A673 (cell line): ENCODE data around the gene FRMPD4. TPM values are rescaled to one million over a fixed set of nuclear protein-coding genes. Genes with fewer than 3 reads are reported as not detected.

ENCODE experiments used
- BruUV-seq: library from RNA; stranded (reverse); fragments of 400-500 nt; replicated peaks from 2 replicates; lab custom pipeline; 2021; lab: Mats Ljungman, UMichigan
- CTCF ChIA-PET: fragments of 300-600 bp; sonication (Branson Sonifier 250); formaldehyde crosslinking; loops from one replicate; lab custom pipeline; 2022; ENCODE audit warnings: antibody characterized with exemption; lab: Charles Lee
- POLR2A ChIA-PET: fragments of 300-600 bp; sonication (Branson Sonifier 250); formaldehyde crosslinking; loops from one replicate; lab custom pipeline; 2022; ENCODE audit warnings: antibody characterized with exemption; ENCODE audit not compliant: low non-redundant PET; lab: Charles Lee
- DNase-seq: peaks from one replicate; pipeline ENCODE4 v3.0.0-alpha.2; 2015; ENCODE audit warnings: low spot score
- H3K27ac ChIP-seq: fragments of 200-600 bp; sonication (generic); 2 replicates; pipeline ENCODE4 v1.5.1; 2016; ENCODE audit warnings: mixed run types, low read depth, mild to moderate bottlenecking, mixed read lengths, antibody characterized with exemption, low read length; ENCODE audit not compliant: poor library complexity, severe bottlenecking
- H3K27me3 ChIP-seq: fragments of 200-600 bp; sonication (generic); replicated peaks from 2 replicates; pipeline ENCODE4 v1.6.1; 2017; ENCODE audit warnings: mixed run types, low read depth, mild to moderate bottlenecking, mixed read lengths, antibody characterized with exemption, low read length; ENCODE audit not compliant: insufficient read depth, poor library complexity
- H3K36me3 ChIP-seq: fragments of 200-600 bp; sonication (generic); 2 replicates; pipeline ENCODE4 v1.6.1; 2016; ENCODE audit warnings: mixed run types, mild to moderate bottlenecking, mixed read lengths, antibody characterized with exemption, low read length; ENCODE audit not compliant: insufficient read depth, poor library complexity, severe bottlenecking
- H3K4me1 ChIP-seq: fragments of 200-600 bp; sonication (generic); 2 replicates; pipeline ENCODE4 v1.6.1; 2017; ENCODE audit warnings: mixed run types, mild to moderate bottlenecking, mixed read lengths, antibody characterized with exemption, low read length; ENCODE audit not compliant: insufficient read depth, poor library complexity, severe bottlenecking
- H3K4me3 ChIP-seq: fragments of 200-600 bp; sonication (generic); 2 replicates; pipeline ENCODE4 v1.5.1; 2016; ENCODE audit warnings: low read depth, mixed run types, mild to moderate bottlenecking, mixed read lengths, low read length; ENCODE audit not compliant: poor library complexity, severe bottlenecking
- H3K9me3 ChIP-seq: fragments of 200-600 bp; sonication (generic); 2 replicates; pipeline ENCODE4 v1.6.1; 2016; ENCODE audit warnings: mixed run types, low read depth, mild to moderate bottlenecking, mixed read lengths, antibody characterized with exemption, low read length; ENCODE audit not compliant: poor library complexity, severe bottlenecking
- CTCF ChIP-seq: fragments of 300-800, 200-600 bp; sonication (generic); conservative IDR thresholded peaks from 2 replicates; pipeline ENCODE4 v1.5.1; 2017; ENCODE audit warnings: low read depth, mild to moderate bottlenecking, antibody characterized with exemption, low read length, moderate library complexity, mixed read lengths
- EZH2 ChIP-seq: fragments of 200-600 bp; sonication (generic); IDR thresholded peaks from 2 replicates; pipeline ENCODE4 v1.6.1; 2017; ENCODE audit warnings: borderline replicate concordance, low read depth, mild to moderate bottlenecking, mixed read lengths, antibody characterized with exemption, low read length; ENCODE audit not compliant: poor library complexity, severe bottlenecking
- intact Hi-C: fragments of 100-400 bp; cut with micrococcal nuclease; formaldehyde crosslinking; loops from one replicate; pipeline ENCODE4 v1.10.0; 2022; ENCODE audit not compliant: unreplicated experiment
- total RNA-seq: library from RNA; stranded (reverse); gene quantifications from 2 replicates; pipeline ENCODE4 v1.2.3, GENCODE V29; 2021

Gene FRMPD4
- total RNA-seq, 1 experiment from 2014 or later = not detected

DNA sequence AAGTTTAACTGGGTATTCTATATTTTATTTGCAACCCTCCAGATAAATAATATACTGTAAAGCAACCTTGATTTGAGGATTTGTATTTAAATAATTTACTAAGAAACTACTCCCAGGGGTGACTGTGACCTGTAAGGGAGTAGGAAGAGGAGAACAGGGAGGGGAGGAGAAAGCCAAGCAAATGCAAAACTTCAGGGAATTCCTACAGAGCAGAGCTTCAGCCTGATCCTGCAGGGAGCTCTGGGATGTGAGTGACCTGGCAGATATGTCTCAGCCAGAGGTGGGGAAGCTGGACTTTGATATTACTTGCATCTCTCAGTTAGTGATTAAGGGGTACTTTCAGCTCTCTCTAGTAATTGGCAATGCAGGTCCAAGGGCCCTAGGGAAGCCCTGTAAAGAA lies 302.0 kb downstream of the FRMPD4 start:
- H3K27ac ChIP-seq = no peak overlapping the region
- intact Hi-C loops = no loop called here
- no peaks in the 10 kb centered on the region for H3K36me3 ChIP-seq
- CTCF ChIA-PET = no interaction called here
- no peak overlapping the region for H3K4me3 ChIP-seq
- no peak for DNase-seq
- H3K4me1 ChIP-seq = no peaks in the 10 kb centered on the region
- BruUV-seq = no TSS peak
- TF ChIP-seq CTCF = no peak
- POLR2A ChIA-PET = no interaction called here
- H3K27me3 ChIP-seq = peaks cover 30% of the 10 kb centered on the region
- H3K9me3 ChIP-seq = no peaks in the 10 kb centered on the region

DNA sequence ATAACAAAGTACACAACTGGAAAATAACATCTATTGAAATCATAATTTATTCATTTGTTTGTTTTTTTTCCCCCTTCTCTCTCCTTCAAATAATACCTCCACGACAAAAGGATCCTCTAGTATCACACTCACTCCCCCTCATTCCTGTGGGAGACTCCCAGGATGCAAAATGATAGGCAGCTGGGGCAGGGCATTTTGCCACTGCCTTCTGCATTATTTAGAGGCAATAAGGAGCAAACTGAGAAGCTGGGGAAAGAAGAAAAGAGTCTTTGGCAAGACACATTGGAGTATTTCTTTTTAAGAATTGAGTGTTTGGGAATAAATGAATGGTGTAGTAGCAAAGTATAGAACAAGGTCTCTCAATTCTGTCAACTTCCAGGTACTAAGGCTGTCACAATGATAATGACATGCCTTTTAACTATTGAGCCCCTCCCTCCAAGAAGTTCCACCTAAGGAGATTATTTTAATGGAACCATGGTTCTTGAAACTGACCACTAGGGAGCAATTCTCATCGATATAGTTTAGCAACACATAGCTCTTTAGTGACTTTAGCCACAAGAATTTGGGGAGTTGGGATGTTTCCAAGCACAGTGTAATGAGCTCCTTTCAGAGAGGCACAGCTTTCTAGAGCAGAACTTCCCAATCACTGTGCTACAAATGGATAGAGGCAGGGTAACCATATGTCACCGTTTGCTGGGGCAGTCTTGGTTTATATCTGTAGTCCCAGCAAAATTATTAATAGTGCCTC lies 303.3 kb downstream of the FRMPD4 start:
- TF ChIP-seq CTCF (no peak), EZH2 (no peak)
- ChIA-PET POLR2A (no interaction called here), CTCF (no interaction called here)
- intact Hi-C loops = no loop called here
- H3K4me3 ChIP-seq = no peak overlapping the region
- no TSS peak for BruUV-seq
- H3K36me3 ChIP-seq = no peaks in the 10 kb centered on the region
- H3K27ac ChIP-seq = no peak overlapping the region
- DNase-seq = no peak
- no peaks in the 10 kb centered on the region for H3K4me1 ChIP-seq
- H3K9me3 ChIP-seq = no peaks in the 10 kb centered on the region
- peaks cover 29% of the 10 kb centered on the region for H3K27me3 ChIP-seq

DNA sequence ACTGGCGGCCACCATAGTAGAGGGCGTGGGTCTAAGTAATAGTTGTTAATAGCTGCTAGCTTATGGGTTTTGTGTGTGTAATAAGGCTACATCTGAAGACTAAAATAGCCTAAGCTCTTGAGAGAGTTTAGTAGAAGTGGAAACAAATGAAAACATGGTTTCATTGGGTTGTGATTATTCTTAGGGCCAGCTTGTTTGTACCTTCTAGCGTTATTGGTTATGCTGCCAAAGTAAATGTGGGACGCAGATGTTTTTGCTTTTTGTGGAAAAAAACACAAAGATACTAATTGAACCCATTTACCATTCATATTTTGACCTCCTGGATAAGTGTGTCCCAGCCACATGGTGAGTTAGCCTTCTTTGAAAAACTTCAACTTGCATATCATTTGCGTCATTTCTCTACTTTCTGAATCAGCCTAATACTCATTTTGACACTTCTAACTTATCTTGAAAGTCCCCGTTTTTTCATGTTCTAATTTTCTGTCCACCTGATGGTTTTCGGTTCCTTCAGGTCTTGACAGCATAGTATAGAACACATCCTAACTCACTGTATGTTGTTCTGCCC lies 305.3 kb downstream of the FRMPD4 start:
- POLR2A ChIA-PET = no interaction called here

More for the DNA sequence above, 305.3 kb downstream of the FRMPD4 start:
- peaks cover 15% of the 10 kb centered on the region for H3K27me3 ChIP-seq
- intact Hi-C loops = no loop called here
- CTCF ChIA-PET = no interaction called here
- no peaks in the 10 kb centered on the region for H3K4me1 ChIP-seq
- no peak for TF ChIP-seq EZH2
- no peak for TF ChIP-seq CTCF
- no peaks in the 10 kb centered on the region for H3K9me3 ChIP-seq
- H3K4me3 ChIP-seq = no peak overlapping the region
- no TSS peak for BruUV-seq
- H3K27ac ChIP-seq = no peak overlapping the region
- DNase-seq = no peak
- no peaks in the 10 kb centered on the region for H3K36me3 ChIP-seq
